OCI-LY7 (cell line): ENCODE results near the gene ZFR2. TPM values are rescaled to one million over a fixed set of nuclear protein-coding genes. Genes with fewer than 3 reads are reported as not detected.

Source experiments
- BruUV-seq: library from RNA; stranded (reverse); fragments of 400-500 nt; replicated peaks from 2 replicates; lab custom pipeline; 2021; lab: Mats Ljungman, UMichigan
- CTCF ChIA-PET: fragments of 300-600 bp; sonication (Branson Sonifier 250); formaldehyde crosslinking; loops from one replicate; lab custom pipeline; 2022; ENCODE audit warnings: antibody characterized with exemption; ENCODE audit not compliant: unreplicated experiment; lab: Charles Lee
- POLR2A ChIA-PET: fragments of 300-600 bp; sonication (Branson Sonifier 250); formaldehyde crosslinking; loops from one replicate; lab custom pipeline; 2022; ENCODE audit warnings: antibody characterized with exemption; lab: Charles Lee
- DNase-seq: peaks from one replicate; pipeline ENCODE4 v3.0.0-alpha.2; 2015; ENCODE audit warnings: low spot score
- H2AFZ ChIP-seq: fragments of 200-600 bp; sonication (generic), shearing (Covaris generic); 2 replicates; pipeline ENCODE4 v1.6.1; 2014; ENCODE audit warnings: mild to moderate bottlenecking, antibody characterized with exemption, low read length, moderate library complexity
- H3K27ac ChIP-seq: fragments of 200-600 bp; sonication (generic); 2 replicates; pipeline ENCODE4 v1.5.1; 2014; ENCODE audit warnings: mixed run types, low read depth, mild to moderate bottlenecking, moderate library complexity, low read length, inconsistent platforms; ENCODE audit not compliant: poor library complexity, severe bottlenecking
- H3K36me3 ChIP-seq: fragments of 200-600 bp; sonication (generic); 2 replicates; pipeline ENCODE4 v1.6.1; 2014; ENCODE audit warnings: mild to moderate bottlenecking, antibody characterized with exemption, low read length, moderate library complexity, mixed read lengths; ENCODE audit not compliant: insufficient read depth
- H3K4me1 ChIP-seq: fragments of 200-600 bp; sonication (generic); 2 replicates; pipeline ENCODE4 v1.5.1; 2014; ENCODE audit warnings: mild to moderate bottlenecking, low read length; ENCODE audit not compliant: insufficient read depth, poor library complexity, severe bottlenecking
- H3K4me2 ChIP-seq: fragments of 200-600 bp; sonication (generic); 2 replicates; pipeline ENCODE4 v1.6.1; 2014; ENCODE audit warnings: mild to moderate bottlenecking, low read length
- H3K4me3 ChIP-seq: fragments of 200-600 bp; sonication (generic); 2 replicates; pipeline ENCODE4 v1.5.1; 2014; ENCODE audit warnings: mild to moderate bottlenecking, low read depth, low read length; ENCODE audit not compliant: poor library complexity, severe bottlenecking
- H3K79me2 ChIP-seq: fragments of 200-600 bp; sonication (generic); 2 replicates; pipeline ENCODE4 v1.6.1; 2016; ENCODE audit warnings: low read depth, mild to moderate bottlenecking, low read length, moderate library complexity, mixed read lengths; ENCODE audit not compliant: insufficient read depth
- H3K9me2 ChIP-seq: fragments of 200-600 bp; sonication (generic); 2 replicates; pipeline ENCODE4 v1.6.1; 2016; ENCODE audit warnings: mild to moderate bottlenecking, low read length, mixed read lengths; ENCODE audit not compliant: insufficient read depth
- H3K9me3 ChIP-seq: fragments of 200-600 bp; sonication (generic); 2 replicates; pipeline ENCODE4 v1.6.1; 2014; ENCODE audit warnings: mild to moderate bottlenecking, mixed run types, low read length, mixed read lengths
- H4K20me1 ChIP-seq: fragments of 200-600 bp; sonication (generic); 2 replicates; pipeline ENCODE4 v1.6.1; 2014; ENCODE audit warnings: mild to moderate bottlenecking, antibody characterized with exemption, low read length, moderate library complexity, mixed read lengths; ENCODE audit not compliant: insufficient read depth
- EZH2phosphoT487 ChIP-seq: fragments of 200-600 bp; sonication (generic); IDR thresholded peaks from 2 replicates; pipeline ENCODE4 v1.6.1; 2018; ENCODE audit warnings: low read depth, borderline replicate concordance, mild to moderate bottlenecking, mixed run types, antibody characterized with exemption, low read length, moderate library complexity, mixed read lengths
- intact Hi-C: fragments of 100-400 bp; cut with micrococcal nuclease; formaldehyde crosslinking; loops from one replicate; pipeline ENCODE4 v1.10.0; 2022; ENCODE audit not compliant: unreplicated experiment
- total RNA-seq, 2 experiments: library from RNA; depleted of rRNA in 1 of 2; stranded (reverse); fragments of >200 nt in 1 of 2; shearing (Covaris generic) in 1 of 2; gene quantifications; 2 replicates each; pipeline ENCODE4 v1.2.3, GENCODE V29; 2014 to 2022
- TF ChIP-seq, protein P1 (sequence below): fragments of 200-600 bp; sonication (generic); conservative IDR thresholded peaks from 2 replicates; pipeline ENCODE4 v1.5.1; 2014; ENCODE audit warnings: mild to moderate bottlenecking, antibody characterized with exemption, low read length, moderate library complexity, mixed read lengths

Gene ZFR2
- total RNA-seq, 2 experiments from 2014 or later, result not detected

DNA sequence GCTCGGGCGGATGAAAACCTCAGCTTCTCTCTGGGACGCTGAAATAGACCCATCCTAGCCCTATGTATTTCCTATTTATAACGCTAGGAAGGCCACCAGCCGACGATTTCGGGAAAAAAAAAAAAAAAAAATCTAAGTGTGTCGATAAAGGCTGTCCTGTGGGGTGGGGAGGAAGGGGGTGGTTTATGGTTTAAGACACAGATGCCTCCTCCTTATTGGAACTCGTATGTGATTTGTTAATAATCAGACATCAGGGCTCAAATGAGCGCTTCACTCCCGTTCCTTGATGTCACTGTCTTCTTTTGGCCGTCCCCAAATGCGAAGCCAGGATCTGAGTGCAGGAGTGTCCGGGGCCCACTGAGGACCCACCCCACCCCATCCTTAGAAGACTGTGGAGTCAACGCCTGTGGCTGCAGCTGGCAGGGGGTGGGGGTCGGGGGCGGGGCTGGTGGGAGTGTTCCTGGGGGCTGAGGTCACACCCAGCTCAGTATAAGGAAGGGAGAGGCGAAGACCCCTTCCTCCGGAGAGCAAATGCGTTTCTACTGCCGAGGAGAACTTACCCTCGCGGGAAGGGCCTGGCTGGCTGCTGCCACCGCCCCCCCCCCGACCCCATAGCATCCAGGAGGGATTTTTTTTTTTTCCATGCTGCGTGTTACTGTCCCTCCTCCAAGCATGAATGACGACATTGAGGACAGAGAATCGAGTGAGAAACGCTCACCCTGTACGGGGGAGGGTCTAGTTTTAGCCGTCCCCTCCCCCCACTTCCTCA, 12.6 kb upstream of the ZFR2 start:
- ChIA-PET POLR2A (interaction anchor here (0.7 kb wide), 1 partner anchor 115 kb away, joined by 5 read pairs; no protein-coding TSS in a partner anchor), CTCF (no interaction called here)
- no peaks in the 10 kb centered on the region for H3K9me2 ChIP-seq
- TF ChIP-seq, protein P1, sequence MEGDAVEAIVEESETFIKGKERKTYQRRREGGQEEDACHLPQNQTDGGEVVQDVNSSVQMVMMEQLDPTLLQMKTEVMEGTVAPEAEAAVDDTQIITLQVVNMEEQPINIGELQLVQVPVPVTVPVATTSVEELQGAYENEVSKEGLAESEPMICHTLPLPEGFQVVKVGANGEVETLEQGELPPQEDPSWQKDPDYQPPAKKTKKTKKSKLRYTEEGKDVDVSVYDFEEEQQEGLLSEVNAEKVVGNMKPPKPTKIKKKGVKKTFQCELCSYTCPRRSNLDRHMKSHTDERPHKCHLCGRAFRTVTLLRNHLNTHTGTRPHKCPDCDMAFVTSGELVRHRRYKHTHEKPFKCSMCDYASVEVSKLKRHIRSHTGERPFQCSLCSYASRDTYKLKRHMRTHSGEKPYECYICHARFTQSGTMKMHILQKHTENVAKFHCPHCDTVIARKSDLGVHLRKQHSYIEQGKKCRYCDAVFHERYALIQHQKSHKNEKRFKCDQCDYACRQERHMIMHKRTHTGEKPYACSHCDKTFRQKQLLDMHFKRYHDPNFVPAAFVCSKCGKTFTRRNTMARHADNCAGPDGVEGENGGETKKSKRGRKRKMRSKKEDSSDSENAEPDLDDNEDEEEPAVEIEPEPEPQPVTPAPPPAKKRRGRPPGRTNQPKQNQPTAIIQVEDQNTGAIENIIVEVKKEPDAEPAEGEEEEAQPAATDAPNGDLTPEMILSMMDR, result no peak
- no peak for TF ChIP-seq EZH2phosphoT487
- no TSS peak for BruUV-seq
- no peak overlapping the region for H2AFZ ChIP-seq
- H3K27ac ChIP-seq, result no peak overlapping the region
- no peak overlapping the region for H3K4me2 ChIP-seq
- no peak overlapping the region for H3K4me3 ChIP-seq
- no peak for DNase-seq
- no peaks in the 10 kb centered on the region for H3K4me1 ChIP-seq
- intact Hi-C loops, result no loop called here
- H3K9me3 ChIP-seq, result no peaks in the 10 kb centered on the region
- H4K20me1 ChIP-seq, result no peaks in the 10 kb centered on the region
- no peaks in the 10 kb centered on the region for H3K79me2 ChIP-seq
- H3K36me3 ChIP-seq, result no peaks in the 10 kb centered on the region

DNA sequence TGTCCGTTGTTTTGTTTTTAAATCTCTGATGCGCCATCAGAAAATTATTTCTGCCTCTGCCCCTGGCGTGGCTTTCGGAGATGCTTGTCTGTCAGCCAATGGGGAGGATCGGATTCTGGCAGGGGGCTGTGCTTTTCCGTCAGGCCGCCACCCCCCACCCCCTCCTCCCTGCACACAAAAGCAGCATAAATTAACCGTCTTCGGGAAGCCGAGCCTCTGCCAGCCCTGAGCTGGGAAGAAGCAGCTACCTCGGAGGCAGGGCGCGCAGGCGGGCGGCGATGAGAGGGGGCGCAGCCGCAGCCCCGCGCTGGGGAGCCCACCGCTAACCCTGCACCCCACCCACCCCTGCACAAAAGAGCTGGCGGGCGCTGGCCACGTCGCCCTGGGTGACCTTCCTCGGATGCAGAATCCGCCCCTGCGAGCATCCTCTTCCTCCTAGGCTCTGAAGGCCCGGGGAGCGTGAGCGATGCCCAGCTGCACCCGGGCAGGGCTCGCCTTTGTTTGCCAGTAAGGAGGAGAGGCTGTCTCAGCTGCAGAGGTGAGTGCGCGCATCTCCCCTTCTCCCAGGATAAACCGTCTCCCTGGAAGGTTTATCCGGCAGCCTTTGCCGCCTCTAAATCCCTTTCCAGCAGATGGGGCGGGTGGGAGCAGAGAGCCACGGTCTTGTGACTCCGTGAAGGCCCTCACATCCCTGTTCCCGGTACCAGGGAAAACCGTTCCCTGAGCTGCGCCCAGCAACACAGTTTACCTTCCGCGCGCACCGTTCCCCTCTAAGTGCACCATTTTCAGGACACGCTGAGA, 11.8 kb upstream of the ZFR2 start, which contains the start of gene ATCAY:
Gene ATCAY (plus strand): TSS at position 215 of the 801 bp plus-strand sequence. CDS start 5,083 bp downstream, outside the sequence.
- H3K27ac ChIP-seq, result no peak within 1 kb of the TSS
- no peaks in the 10 kb centered on the region for H3K9me2 ChIP-seq
- H3K4me1 ChIP-seq, result no peaks in the 10 kb centered on the region
- H3K4me2 ChIP-seq, result no peak within 1 kb of the TSS
- no peaks in the 10 kb centered on the region for H3K79me2 ChIP-seq
- no peaks in the 10 kb centered on the region for H4K20me1 ChIP-seq
- H3K36me3 ChIP-seq, result no peaks in the 10 kb centered on the region
- CTCF ChIA-PET, result no interaction called here
- H3K9me3 ChIP-seq, result no peaks in the 10 kb centered on the region
- TF ChIP-seq EZH2phosphoT487, result no peak
- TF ChIP-seq, protein P1, result no peak
- no peak within 1 kb of the TSS for H3K4me3 ChIP-seq
- BruUV-seq, result no TSS peak
- POLR2A ChIA-PET, result interaction anchor here (0.7 kb wide), 1 partner anchor 114 kb away, joined by 5 read pairs; no protein-coding TSS in a partner anchor
- DNase-seq, result no peak
- H2AFZ ChIP-seq, result no peak within 1 kb of the TSS
- intact Hi-C loops, result no loop called here
